HG03565 (cell line): ENCODE results near the gene WASHC4.
"Not testable (repeated sequence)": the region's sequence is repeated elsewhere in the genome, so short reads cannot be mapped to it uniquely, and the experiment has no call there.

ENCODE experiments used
- ATAC-seq: cut with Tn5 transposase; IDR thresholded peaks from one replicate; pipeline ENCODE4 v1.9.1; 2021; ENCODE audit warnings: mild to moderate bottlenecking, moderate library complexity; ENCODE audit not compliant: unreplicated experiment

The WASHC4 gene

DNA sequence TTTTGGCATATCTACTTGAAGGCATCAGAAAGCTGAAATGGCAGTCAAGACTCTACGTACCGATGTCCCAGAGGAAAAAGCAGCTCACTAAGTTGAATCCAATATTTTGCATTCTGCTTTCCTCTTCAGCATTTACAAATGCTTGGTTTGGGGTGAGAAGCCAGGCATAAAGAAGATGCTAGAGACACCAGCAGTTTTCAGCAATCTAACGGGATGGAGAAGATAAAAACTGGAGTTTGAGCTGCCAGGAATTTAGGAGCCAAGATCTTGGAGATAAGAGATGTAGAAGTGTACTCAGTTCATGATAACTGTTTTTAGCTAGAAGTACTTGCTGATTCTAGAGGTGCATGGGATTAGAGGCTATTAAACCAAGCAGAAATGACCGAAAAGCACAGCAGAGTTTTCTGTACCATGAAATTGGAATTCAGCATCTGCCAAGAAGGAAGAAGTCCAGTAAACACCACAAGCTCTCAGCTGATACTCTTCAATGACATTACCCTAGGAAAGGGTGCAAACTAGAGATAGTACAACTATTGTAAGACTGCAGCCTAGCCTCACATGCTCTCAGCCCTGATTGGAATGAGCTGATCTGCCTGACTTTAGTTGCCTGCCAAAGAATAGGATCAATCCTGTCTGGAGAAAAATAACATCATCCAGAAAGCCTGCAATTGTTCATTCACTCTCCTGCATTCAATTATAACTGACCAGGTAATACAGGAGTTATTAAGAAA is 15.9 kb upstream of the WASHC4 start:
- no peak for ATAC-seq

- no peak for ATAC-seq
These were observed 15.2 kb upstream of the WASHC4 start for GRCh38 chr12:105092336-105092735.

DNA sequence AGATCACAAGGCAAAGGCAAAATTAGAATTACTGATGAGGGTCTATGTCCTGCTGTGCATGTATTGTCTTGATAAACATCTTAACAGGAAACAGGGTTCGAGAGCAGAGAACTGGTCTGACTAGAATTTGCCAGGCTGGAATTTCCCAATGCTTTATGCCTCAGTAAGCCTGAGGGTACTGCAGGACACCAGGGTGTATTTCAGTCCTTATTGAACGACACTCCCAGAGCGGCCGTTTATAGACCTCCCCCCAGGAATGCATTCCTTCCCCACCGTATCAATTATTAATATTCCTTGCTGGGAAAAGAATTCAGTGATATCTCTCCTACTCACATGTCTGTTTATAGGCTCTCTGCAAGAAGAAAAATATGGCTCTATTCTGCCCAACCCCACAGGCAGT is 12.2 kb upstream of the WASHC4 start:
- ATAC-seq: not testable (repeated sequence)

GRCh38 chr12:105099356-105099755 is 8.2 kb upstream of the WASHC4 start:
- no peak for ATAC-seq

GRCh38 chr12:105100207-105100985 is 7.1 kb upstream of the WASHC4 start:
- no peak for ATAC-seq

GRCh38 chr12:105100998-105101397 is 6.5 kb upstream of the WASHC4 start:
- no peak for ATAC-seq

GRCh38 chr12:105102673-105103072 is 4.9 kb upstream of the WASHC4 start:
- ATAC-seq: no peak

DNA sequence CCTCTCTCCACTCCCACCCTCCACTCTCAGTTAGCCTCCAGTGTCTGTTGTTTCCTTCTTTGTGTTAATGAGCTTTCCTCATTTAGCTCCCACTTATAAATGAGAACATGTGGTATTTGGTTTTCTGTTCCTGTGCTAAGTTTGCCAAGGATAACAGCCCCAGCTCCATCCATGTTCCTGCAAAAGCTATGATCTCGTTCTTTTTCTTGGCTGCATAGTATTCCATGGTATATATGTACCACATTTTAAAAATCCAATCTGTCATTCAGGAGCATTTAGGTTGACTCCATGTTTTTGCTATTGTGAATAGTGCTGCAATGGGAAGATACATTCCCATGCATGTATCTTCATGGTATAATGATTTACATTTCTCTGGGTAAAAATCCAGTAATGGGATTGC is 2.8 kb upstream of the WASHC4 start:
- ATAC-seq: no peak

GRCh38 chr12:105106621-105107020 is 910 bp upstream of the WASHC4 start:
- ATAC-seq: no peak

GRCh38 chr12:105107171-105107493 is 399 bp upstream of the WASHC4 start:
- ATAC-seq: peak; percentile 7

GRCh38 chr12:105109465-105110212 is 2.1 kb downstream of the WASHC4 start:
- ATAC-seq: no peak

- ATAC-seq: no peak
These were observed 3.3 kb downstream of the WASHC4 start for GRCh38 chr12:105110851-105111250.

GRCh38 chr12:105113094-105113493 is 5.6 kb downstream of the WASHC4 start:
- ATAC-seq: no peak

DNA sequence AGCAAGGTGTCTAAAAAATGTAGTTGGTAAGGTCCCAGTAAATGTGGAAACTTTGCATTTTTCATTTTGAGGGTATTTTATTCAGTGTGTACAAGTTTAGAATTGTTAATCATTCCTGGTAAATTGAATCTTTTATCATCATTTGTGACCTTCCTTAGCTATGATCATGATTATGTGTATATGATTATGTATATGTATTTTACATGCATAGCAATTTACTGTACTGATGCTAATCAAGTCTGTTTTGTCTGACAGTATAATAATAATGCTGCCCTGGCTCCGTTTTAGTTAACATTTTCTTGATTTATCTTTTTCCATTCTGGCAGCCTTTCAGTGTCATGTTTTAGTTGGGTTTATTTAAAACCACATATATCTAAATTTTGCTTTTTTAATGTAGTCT is 9.4 kb downstream of the WASHC4 start:
- ATAC-seq: no peak

DNA sequence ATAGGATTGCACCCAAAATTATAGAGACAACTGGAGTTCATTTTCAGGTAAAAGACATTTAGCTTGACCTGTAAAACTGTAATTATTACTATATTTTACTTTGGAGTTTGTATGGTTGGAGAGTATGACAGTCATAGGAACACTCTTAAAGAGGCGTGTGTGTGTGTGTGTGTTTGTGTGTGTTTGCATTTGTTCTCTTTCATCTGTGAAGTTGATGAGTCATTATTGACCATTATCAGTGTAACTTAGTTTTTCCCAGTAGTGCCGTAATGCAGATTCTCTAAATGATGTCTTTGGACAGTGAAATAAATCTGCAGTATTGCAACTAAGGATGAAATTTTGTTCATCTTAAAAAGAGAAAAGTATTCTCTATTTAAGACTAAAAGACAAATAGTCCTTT is 13.0 kb downstream of the WASHC4 start:
- no peak for ATAC-seq

DNA sequence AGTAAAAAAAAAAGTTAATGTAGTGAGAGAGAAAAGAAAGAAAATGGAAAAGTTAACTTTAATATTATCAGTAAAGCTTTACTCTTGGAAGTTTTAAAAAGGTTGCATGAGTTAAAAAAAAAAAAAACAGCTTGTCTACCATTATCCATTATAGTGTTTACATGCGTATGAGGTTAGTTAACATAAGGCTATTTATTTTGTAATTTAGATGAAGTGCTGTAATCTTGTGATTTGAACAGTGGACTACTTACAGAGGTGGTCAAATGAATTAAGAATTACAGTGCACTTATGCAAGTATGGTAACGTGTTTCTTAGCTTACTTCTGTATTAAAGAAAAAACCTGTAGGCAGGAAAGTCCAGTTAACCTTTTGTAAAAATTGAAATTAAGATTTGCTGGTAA is 30.7 kb downstream of the WASHC4 start:
- no peak for ATAC-seq

- ATAC-seq: no peak
These were observed 33.9 kb downstream of the WASHC4 start for GRCh38 chr12:105141320-105141922.

- ATAC-seq: no peak
These were observed 34.7 kb downstream of the WASHC4 start for GRCh38 chr12:105142259-105142658.

DNA sequence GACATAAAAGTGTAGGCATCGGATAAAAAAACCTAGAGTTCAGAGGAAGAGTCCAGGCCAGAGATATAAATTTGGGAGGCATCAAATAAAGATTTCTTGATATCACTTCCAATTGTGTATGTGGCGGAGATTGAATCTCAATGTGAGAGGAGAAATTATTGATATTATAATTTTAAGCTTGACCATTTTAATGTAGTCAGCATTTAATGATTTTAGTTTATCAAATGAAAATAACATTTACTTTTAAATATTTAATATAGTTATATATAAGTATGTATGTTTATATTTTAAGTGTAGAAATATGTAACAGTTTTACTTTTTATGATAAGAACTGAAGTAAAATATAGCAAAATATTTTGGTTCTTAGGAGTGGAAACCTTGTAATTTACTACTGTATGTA is 48.7 kb downstream of the WASHC4 start:
- ATAC-seq: no peak

DNA sequence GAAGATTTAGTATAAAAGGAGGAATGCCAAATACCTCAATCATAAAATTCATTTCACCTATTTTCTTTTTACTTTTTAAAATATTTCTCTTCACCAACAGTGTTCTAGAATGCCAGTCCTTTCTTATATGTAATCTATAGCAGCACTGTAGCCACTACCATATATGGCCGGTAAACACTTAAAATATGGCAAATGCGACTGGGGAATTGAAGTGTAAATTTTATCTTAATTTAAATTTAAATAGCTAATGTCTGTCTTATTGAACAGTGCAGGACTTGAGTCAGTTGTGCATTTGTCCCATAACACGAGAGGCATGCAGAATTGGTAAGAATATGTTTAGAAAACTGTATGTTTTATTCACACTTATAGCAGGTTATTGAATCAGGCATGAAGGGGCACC is 50.1 kb downstream of the WASHC4 start:
- ATAC-seq: no peak

DNA sequence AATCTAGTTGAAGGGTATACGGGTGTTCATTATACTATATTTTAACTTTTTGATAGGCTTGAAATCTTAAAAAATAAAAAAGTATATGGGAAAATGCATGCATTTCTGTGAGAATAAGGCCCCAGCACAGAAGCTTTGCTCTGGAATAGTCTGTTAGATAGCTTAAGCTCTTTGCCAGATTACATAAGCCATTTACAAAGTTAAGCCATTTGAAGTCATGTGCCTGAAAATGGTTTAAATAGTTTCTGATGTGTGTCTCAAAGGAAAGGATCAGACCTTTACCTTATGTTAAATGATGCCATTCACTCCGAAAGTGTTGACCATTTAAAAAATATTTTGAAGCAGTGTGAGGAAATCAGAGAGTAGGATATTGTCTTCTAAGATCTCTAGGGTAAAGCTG is 51.3 kb downstream of the WASHC4 start:
- ATAC-seq: no peak
